ENCODE measurements around the gene BMPR1A. TPM values are rescaled to one million over a fixed set of nuclear protein-coding genes. Genes with fewer than 3 reads are reported as not detected.
A peak's percentile ranks its signal among the peaks of the same experiment; 100 is the strongest.

Gene BMPR1A
- total and polyA plus RNA-seq, 4 experiments from 2014 or later: 4.7 to 21.0 (median 10.4) TPM

DNA sequence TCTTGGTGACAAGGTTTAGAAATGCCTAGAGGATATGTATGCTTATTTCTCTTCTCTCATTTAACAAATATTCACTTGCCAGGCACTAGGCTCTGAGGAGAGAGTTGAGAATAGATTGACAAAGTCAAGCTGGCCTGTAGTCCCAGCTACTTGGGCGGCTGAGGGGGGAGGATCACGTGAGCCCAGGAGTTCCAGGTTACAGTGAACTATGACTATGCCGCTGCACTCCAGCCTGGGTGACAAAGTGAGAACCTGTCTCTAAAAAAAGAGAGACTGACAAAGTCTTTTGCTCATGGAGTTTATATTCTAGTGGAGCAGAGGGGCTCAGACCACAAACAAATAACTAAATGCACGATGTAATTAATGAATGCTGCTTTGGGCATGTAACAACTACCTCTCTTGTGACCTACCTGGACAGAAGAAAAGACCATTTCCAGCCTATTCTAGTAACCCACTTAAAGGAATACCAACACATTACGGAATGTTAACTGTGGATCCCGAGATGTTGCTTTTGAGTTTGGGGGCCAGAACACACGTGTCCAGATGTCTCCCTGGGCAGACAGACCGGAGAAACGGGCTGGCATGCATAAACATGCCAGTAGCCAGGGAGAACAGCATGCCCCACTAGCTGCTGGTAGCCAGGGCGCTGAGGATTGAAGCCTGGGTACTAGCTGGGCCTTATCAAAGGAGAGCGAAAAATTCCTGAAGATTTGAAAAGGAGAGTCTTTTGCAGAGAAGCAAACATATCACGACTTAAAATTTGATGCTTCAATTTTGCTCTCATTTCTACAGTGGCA, 2.6 kb upstream of the BMPR1A start:
- POLR2A ChIA-PET (ENCODE audit: partially characterized antibody): no interaction called here
- Histone ChIP-seq H3K27me3 (ENCODE audit: insufficient read depth, low read length) (no peaks in the 10 kb centered on the region), H3K4me1 (ENCODE audit: insufficient read depth, low read length) (peaks cover 16% of the 10 kb centered on the region), H3K4me3 (ENCODE audit: low read length in 2 of 2) (no peak overlapping the region), H3K27ac (ENCODE audit: low read depth, low read length) (no peak overlapping the region), H3K9me3 (ENCODE audit: control insufficient read depth in 1 of 2, low read length in 2 of 2) (no peaks in the 10 kb centered on the region), H3K36me3 (ENCODE audit: insufficient read depth, low read length) (no peaks in the 10 kb centered on the region)
- Mint-ChIP-seq H3K9me3 (peaks cover 0 to 3% (median 0%) of the 10 kb centered on the region in 8 donors), H3K4me1 (peaks cover 16 to 33% (median 22%) of the 10 kb centered on the region in 4 donors), H3K27me3 (no peaks in the 10 kb centered on the region), H3K4me3 (peak overlapping the region in 3 of 8 donors; percentile 14 to 90 (median 67)), H3K36me3 (peaks cover 0 to 6% of the 10 kb centered on the region in 2 donors), H3K27ac (peak overlapping the region in 2 of 7 donors; percentile 7 to 60)
- intact Hi-C loops (cut with micrococcal nuclease): no loop called here
- DNase-seq: no peak
- CTCF ChIA-PET (ENCODE audit: partially characterized antibody): interaction anchor here (1.2 to 1.4 kb wide), 3 partner anchors 17 to 60 kb away, joined by 3 read pairs; no protein-coding TSS in a partner anchor

DNA sequence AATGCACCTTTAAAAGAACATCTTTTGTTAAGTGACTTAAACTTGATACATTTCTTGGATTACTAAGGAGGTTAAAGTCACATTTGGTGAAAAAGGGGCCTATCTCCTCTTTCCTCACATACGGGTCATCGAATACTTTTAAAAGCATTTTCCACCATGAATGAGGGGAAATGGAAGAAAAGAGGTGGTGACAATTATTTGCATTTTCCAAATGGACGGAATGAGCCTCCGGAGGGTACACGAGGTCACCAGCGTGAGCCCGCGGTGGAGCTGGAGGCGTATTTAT, 1.0 kb upstream of the BMPR1A start:
- H3K9me3 Mint-ChIP-seq: peaks cover 0 to 3% (median 0%) of the 10 kb centered on the region in 8 donors
- peaks cover 0 to 6% of the 10 kb centered on the region in 2 donors for H3K36me3 Mint-ChIP-seq
- peak overlapping the region; percentile 85 to 92 (median 90) for H3K4me3 Mint-ChIP-seq
- H3K27me3 ChIP-seq (ENCODE audit: insufficient read depth, low read length): no peaks in the 10 kb centered on the region
- peak in 1 of 5 donors; percentile 9 for DNase-seq
- peak overlapping the region in 1 of 2 donors; percentile 68 for H3K4me3 ChIP-seq (ENCODE audit: low read length in 2 of 2)
- no peaks in the 10 kb centered on the region for H3K9me3 ChIP-seq (ENCODE audit: control insufficient read depth in 1 of 2, low read length in 2 of 2)
- peaks cover 25 to 42% (median 32%) of the 10 kb centered on the region in 4 donors for H3K4me1 Mint-ChIP-seq
- no peaks in the 10 kb centered on the region for H3K27me3 Mint-ChIP-seq
- H3K36me3 ChIP-seq (ENCODE audit: insufficient read depth, low read length): no peaks in the 10 kb centered on the region
- ChIA-PET POLR2A (ENCODE audit: partially characterized antibody) (interaction anchor here (1.3 to 4.8 kb wide), 2 partner anchors 44 to 216 kb away, joined by 6 to 22 read pairs; no protein-coding TSS in a partner anchor), CTCF (ENCODE audit: partially characterized antibody) (no interaction called here)
- intact Hi-C loops (cut with micrococcal nuclease): no loop called here
- H3K27ac Mint-ChIP-seq: peak overlapping the region in 6 of 7 donors; percentile 73 to 87 (median 83)
- H3K4me1 ChIP-seq (ENCODE audit: insufficient read depth, low read length): peaks cover 24% of the 10 kb centered on the region
- peak overlapping the region; percentile 66 for H3K27ac ChIP-seq (ENCODE audit: low read depth, low read length)

DNA sequence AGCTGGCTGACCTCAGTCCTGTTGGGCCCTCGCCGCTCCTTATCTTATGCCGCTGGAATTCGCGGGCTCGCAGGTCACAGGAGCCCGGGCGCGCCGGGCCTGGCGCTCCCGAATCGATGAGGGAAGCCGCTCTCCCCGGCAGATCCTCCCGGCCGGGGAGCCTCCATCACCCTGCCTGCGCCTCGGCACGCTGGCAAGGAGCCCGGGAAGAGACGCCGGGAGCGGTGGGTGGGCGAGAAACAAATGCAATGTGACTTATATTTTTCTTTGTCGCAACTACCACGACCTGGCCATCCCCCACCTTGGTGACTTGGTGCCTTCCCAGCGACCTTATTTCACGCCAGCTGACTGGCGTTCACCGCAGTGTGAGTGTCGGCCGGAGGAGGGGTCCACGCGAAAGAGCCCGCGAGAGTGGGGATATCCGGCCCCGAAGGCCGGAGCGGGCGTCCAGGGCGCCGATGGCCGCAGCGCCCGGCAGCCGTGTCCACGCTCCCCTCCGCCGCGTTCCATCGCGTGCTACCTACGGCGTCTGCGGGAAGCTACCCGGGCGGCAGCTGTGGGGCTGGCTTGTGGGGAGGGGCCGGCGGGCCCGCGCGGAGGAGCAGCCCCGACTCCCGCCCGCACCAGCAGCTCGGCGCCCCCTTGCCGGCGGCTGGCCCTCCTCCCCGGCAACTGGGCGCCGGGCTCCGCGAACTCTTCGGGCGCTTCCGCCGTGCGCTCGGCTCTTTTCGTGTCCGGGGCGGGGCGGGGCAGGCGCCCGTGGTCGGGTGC, 494 bp upstream of the BMPR1A start:
- DNase-seq: peak; percentile 79 to 90 (median 87)
- H3K27ac ChIP-seq (ENCODE audit: low read depth, low read length): peak overlapping the region; percentile 66
- intact Hi-C loops (cut with micrococcal nuclease): loop anchor here (1.0 to 2.0 kb wide), 4 partner anchors 45 to 355 kb away; partner anchors contain the start of genes GLUD1 and SHLD2
- peaks cover 25 to 42% (median 33%) of the 10 kb centered on the region in 4 donors for H3K4me1 Mint-ChIP-seq
- H3K36me3 Mint-ChIP-seq: peaks cover 0 to 6% of the 10 kb centered on the region in 2 donors
- H3K36me3 ChIP-seq (ENCODE audit: insufficient read depth, low read length): no peaks in the 10 kb centered on the region
- no peaks in the 10 kb centered on the region for H3K27me3 Mint-ChIP-seq
- no peaks in the 10 kb centered on the region for H3K27me3 ChIP-seq (ENCODE audit: insufficient read depth, low read length)
- ChIA-PET POLR2A (ENCODE audit: partially characterized antibody) (interaction anchor here (0.7 to 4.8 kb wide), 4 partner anchors 15 to 356 kb away, joined by 3 to 22 read pairs (median 6); no protein-coding TSS in a partner anchor), CTCF (ENCODE audit: partially characterized antibody) (no interaction called here)
- H3K4me3 Mint-ChIP-seq: peak overlapping the region; percentile 85 to 92 (median 90)
- H3K9me3 Mint-ChIP-seq: peaks cover 0 to 3% (median 0%) of the 10 kb centered on the region in 8 donors
- peak overlapping the region in 6 of 7 donors; percentile 73 to 90 (median 86) for H3K27ac Mint-ChIP-seq
- peaks cover 24% of the 10 kb centered on the region for H3K4me1 ChIP-seq (ENCODE audit: insufficient read depth, low read length)
- H3K4me3 ChIP-seq (ENCODE audit: low read length in 2 of 2): peak overlapping the region in 1 of 2 donors; percentile 68
- no peaks in the 10 kb centered on the region for H3K9me3 ChIP-seq (ENCODE audit: control insufficient read depth in 1 of 2, low read length in 2 of 2)

DNA sequence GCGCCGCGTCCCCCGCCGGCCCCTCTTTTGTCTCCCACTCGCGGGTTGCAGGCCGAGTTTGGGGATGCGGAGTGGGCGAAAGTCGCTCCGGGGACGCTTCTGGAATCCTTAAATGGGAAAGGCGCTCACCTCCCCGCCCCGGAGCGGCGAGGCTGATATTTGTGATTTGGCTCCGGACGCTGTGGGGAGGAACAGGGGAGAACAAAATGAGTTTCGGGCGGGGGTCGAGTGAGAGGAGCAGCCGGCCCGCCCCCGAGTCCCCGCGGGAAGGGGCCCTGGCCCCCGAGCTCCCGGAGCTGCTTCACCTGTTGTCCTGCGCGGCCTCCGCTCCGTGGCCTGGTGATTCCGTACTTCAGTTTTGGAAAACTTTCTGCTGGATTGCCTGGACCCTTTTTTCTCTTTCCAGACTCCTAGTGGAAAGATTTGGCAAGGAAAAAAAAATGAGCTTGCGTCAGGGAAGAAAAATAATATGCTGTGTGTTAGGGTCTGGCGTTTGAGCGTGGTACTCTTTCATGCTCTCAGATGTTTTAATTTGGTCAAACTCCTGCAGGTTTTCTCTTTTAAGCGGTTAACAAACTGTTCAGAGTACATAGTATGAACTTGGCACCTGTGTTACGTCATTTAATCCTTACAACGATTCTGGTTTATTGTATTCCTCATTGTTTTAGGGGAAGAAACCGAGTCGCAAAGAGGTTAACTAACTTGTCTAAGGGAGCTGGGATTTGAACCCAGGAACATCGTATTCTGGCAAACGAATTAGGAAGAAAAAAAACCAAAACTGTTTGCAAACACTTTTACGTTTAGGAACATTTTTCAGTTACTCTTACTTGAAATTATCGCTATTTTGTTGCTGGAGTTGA, 924 bp downstream of the BMPR1A start:
- Mint-ChIP-seq H3K4me1 (peaks cover 33 to 51% (median 41%) of the 10 kb centered on the region in 4 donors), H3K9me3 (peaks cover 0 to 3% (median 0%) of the 10 kb centered on the region in 8 donors), H3K27ac (peak overlapping the region; percentile 20 to 96 (median 85)), H3K4me3 (peak overlapping the region; percentile 89 to 96 (median 94)), H3K36me3 (peaks cover 0 to 6% of the 10 kb centered on the region in 2 donors), H3K27me3 (no peaks in the 10 kb centered on the region)
- ChIA-PET CTCF (ENCODE audit: partially characterized antibody) (interaction anchor here (1.0 to 1.8 kb wide), 2 partner anchors 30 to 182 kb away, joined by 3 to 11 read pairs; no protein-coding TSS in a partner anchor), POLR2A (ENCODE audit: partially characterized antibody) (interaction anchor here (0.6 to 4.8 kb wide), 3 partner anchors 45 to 338 kb away, joined by 3 to 22 read pairs (median 5); partner anchors contain the start of genes GLUD1 and SHLD2)
- intact Hi-C loops (cut with micrococcal nuclease): loop anchor here (2.0 kb wide), 2 partner anchors 337 to 357 kb away; partner anchors contain the start of genes GLUD1 and SHLD2
- H3K36me3 ChIP-seq (ENCODE audit: insufficient read depth, low read length): no peaks in the 10 kb centered on the region
- peak overlapping the region; percentile 15 to 50 for H3K4me3 ChIP-seq (ENCODE audit: low read length in 2 of 2)
- DNase-seq: peak in 3 of 5 donors; percentile 7 to 24 (median 8)
- no peak overlapping the region for H3K27ac ChIP-seq (ENCODE audit: low read depth, low read length)
- H3K4me1 ChIP-seq (ENCODE audit: insufficient read depth, low read length): peaks cover 24% of the 10 kb centered on the region
- no peaks in the 10 kb centered on the region for H3K27me3 ChIP-seq (ENCODE audit: insufficient read depth, low read length)
- no peaks in the 10 kb centered on the region for H3K9me3 ChIP-seq (ENCODE audit: control insufficient read depth in 1 of 2, low read length in 2 of 2)

DNA sequence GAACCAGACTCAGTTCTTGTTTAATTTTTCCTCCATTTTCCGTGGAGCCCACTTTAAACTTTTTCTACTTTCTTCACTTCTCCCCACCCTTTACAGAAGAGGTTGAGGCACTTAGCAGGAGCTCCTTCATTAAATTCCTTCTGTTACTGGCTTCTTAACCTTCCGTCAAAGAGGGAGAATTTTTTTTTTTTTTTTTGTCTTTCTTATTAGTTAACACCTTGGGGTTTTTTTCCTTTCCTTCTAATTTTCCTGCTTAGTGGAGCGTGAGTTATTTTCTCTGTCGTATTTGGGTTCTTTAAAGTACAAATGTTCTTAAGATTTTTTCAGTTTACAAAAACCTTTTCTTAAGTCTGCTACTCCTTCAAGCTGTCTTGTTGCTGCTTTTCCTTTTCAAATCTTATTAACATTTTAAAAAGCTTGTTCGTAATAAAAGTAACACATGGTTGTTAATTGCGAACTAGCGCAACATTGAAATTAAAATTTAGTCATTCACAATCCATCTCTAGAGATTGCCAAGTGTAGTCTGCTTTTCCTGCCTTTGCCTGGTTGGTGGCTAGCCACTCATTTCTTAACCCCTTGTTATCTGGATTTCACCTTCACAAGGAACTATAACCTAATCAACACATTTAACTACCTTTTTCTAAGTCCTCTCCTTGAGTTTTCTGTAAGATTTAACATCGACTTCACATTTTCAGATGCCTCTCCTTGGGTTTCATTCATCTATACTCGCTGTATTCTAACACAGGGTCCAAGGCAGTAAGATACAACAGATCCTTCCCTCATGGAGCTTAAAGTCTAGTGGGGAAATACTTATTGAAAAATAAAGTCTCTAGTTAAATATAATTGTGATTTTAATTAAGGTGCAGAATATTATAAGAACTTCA, 2.0 kb downstream of the BMPR1A start:
- Mint-ChIP-seq H3K27ac (peak overlapping the region in 5 of 7 donors; percentile 19 to 84 (median 65)), H3K27me3 (no peaks in the 10 kb centered on the region), H3K4me3 (peak overlapping the region; percentile 56 to 96 (median 94)), H3K36me3 (peaks cover 0 to 6% of the 10 kb centered on the region in 2 donors), H3K9me3 (peaks cover 0 to 3% (median 0%) of the 10 kb centered on the region in 8 donors), H3K4me1 (peaks cover 33 to 51% (median 39%) of the 10 kb centered on the region in 4 donors)
- Histone ChIP-seq H3K4me1 (ENCODE audit: insufficient read depth, low read length) (peaks cover 24% of the 10 kb centered on the region), H3K4me3 (ENCODE audit: low read length in 2 of 2) (no peak overlapping the region), H3K27ac (ENCODE audit: low read depth, low read length) (no peak overlapping the region), H3K36me3 (ENCODE audit: insufficient read depth, low read length) (no peaks in the 10 kb centered on the region), H3K9me3 (ENCODE audit: control insufficient read depth in 1 of 2, low read length in 2 of 2) (no peaks in the 10 kb centered on the region), H3K27me3 (ENCODE audit: insufficient read depth, low read length) (no peaks in the 10 kb centered on the region)
- POLR2A ChIA-PET (ENCODE audit: partially characterized antibody): interaction anchor here (0.6 to 4.8 kb wide), 3 partner anchors 47 to 336 kb away, joined by 3 to 22 read pairs (median 5); partner anchors contain the start of genes GLUD1 and SHLD2
- intact Hi-C loops (cut with micrococcal nuclease): no loop called here
- DNase-seq: no peak
- CTCF ChIA-PET (ENCODE audit: partially characterized antibody): interaction anchor here (1.0 to 1.8 kb wide), 2 partner anchors 31 to 181 kb away, joined by 3 to 11 read pairs; no protein-coding TSS in a partner anchor

All from CD4-positive, alpha-beta memory T cell (primary cell).